GM21526 (cell line): ENCODE data around the gene EPHA6.
"Not testable (repeated sequence)": the region's sequence is repeated elsewhere in the genome, so short reads cannot be mapped to it uniquely, and the experiment has no call there.

Experiments used
- ATAC-seq: cut with Tn5 transposase; IDR thresholded peaks from one replicate; pipeline ENCODE4 v1.9.1; 2021; ENCODE audit warnings: moderate library complexity; ENCODE audit not compliant: unreplicated experiment, low FRiP score

EPHA6 gene

DNA sequence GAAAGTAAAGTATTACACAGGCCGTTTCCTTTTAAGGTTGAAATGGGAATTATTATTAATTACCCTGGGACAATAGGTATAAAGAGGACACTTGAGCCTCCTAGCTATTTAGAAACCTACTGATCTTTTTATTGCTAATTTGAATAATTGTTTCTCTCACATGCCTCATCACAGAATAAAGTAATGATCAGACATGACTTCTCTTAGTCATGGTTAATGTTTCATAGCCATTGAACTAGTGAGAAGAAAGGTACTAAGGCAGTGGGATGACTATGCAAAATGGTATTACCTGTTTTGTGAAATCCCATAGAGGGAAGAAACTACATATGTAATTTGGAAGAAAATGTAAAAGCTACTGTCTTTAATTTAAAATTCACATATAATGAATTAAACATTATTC is 85.6 kb downstream of the EPHA6 start:
- ATAC-seq: no peak

DNA sequence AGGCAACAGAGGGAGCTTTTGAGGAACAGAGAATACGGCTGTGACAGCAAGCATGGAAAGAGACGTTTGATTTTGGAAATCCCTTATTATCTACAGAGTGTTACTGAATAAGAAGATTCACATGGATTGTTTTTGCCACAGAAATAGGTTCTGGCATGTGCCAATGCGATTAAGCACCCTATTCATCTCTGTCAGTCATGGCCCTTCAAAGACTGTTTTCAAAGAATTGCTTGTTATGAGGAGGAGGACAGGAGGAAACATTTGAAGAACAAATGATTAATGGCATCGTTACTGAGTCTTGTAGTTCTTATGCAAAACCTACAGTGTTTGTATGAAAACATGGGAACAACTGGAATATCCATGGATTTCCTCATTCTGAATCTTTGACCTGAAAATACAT is 86.2 kb downstream of the EPHA6 start:
- ATAC-seq: no peak

DNA sequence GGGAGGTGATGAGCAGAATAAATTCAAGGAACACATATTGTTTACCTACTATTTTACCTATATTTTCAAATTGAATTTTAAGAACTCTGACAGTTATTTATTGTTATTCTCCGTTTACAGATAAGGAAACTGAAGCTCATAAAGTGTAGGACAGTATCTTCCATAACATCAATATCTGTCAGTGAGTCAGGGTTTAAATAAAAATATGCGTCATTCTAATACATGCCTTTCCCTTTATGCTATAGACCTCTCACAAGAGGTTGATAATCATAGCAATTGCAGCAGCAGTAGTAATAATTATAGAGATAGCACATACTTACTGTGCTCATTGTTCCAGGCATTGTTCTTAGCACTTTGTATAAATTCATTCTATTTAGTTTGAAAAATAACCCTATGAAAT is 101.1 kb downstream of the EPHA6 start:
- ATAC-seq: no peak

- ATAC-seq: no peak
These were observed 116.9 kb downstream of the EPHA6 start for GRCh38 chr3:96931119-96931862.

DNA sequence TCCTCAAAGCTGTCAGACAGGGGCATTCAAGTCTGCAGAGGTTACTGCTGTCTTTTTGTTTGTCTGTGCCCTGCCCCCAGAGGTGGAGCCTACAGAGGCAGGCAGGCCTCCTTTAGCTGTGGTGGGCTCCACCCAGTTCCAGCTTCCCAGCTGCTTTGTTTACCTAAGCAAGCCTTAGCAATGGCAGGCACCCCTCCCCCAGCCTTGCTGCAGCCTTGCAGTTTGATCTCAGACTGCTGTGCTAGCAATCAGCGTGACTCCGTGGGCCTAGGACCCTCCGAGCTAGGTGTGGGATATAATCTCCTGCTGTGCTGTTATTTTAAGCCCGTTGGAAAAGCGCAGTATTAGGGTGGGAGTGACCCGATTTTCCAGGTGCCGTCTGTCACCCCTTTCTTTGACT is 127.7 kb downstream of the EPHA6 start:
- not testable (repeated sequence) for ATAC-seq

DNA sequence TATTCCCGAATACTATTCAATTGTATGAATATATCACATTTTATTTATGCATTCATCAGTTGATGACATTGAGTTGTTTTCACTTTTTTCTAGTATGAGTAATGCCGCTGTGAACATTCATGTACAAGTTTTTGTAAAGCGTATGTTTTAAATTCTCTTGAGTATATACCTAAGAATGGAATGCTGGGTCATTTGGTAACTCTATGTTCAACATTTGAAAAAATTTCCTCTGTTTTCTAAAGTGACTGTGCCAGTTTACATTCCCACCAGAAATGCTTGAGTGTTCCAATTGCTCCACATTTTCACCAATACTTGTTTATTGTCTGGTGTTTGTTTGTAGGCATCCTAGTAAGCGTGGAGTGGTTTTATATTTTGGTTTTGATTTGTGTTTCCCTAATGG is 144.5 kb downstream of the EPHA6 start:
- ATAC-seq: no peak

GRCh38 chr3:96959474-96959873 is 145.1 kb downstream of the EPHA6 start:
- ATAC-seq: no peak

DNA sequence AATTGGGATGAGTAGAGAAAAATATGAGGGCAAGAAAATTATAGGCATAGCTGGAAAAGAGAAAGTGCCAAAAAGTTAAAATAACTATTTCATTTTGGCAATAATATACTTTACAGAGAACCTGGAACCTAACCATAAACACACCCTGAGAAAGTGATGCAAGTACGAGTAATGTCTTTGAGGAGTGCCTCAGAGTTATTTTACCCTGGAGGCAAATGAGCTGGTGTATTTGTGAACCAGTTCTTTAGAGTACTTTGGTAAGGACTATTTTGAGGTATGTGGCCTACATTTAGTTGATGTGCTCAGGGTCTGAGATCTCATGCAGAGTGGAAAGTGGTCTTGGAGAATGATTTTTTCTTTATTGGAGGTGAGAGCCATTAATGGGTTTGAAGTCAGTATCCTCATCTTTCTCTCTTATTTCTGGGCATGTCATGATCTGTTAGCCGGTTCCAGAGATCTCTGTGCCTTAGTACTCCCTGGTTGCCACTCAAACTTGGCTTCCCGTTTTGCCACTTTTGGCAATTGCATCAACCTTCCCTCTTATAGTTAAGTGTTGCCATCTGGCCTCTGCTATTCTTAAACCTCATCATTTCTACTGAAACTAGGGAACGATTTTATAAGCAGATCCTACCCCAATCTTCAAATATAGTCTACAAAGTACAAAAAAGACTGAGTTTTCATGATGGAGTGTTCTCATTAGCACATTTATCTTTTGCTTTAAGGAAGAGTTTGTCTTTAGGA is 145.7 kb downstream of the EPHA6 start:
- ATAC-seq: no peak

- no peak for ATAC-seq
These were observed 146.4 kb downstream of the EPHA6 start for GRCh38 chr3:96960661-96961330.

DNA sequence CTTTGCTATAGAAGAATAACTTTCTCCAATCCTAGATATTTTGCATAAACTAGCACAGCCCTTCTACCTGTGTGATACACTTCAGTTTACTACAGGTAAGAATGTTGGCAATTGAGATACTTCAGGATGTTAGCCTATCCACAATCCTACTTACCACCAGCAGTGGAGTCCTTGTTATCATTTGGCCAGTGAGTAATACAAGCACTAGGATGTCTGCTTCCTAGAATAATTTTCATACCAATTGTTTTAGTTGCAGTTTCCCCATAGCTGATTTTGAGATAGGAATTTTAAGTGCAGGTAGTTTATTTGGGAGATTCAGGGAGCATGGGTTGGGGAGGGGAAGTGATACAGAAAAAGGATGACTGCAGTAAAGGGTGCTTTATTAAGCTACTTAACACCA is 147.2 kb downstream of the EPHA6 start:
- ATAC-seq: no peak

DNA sequence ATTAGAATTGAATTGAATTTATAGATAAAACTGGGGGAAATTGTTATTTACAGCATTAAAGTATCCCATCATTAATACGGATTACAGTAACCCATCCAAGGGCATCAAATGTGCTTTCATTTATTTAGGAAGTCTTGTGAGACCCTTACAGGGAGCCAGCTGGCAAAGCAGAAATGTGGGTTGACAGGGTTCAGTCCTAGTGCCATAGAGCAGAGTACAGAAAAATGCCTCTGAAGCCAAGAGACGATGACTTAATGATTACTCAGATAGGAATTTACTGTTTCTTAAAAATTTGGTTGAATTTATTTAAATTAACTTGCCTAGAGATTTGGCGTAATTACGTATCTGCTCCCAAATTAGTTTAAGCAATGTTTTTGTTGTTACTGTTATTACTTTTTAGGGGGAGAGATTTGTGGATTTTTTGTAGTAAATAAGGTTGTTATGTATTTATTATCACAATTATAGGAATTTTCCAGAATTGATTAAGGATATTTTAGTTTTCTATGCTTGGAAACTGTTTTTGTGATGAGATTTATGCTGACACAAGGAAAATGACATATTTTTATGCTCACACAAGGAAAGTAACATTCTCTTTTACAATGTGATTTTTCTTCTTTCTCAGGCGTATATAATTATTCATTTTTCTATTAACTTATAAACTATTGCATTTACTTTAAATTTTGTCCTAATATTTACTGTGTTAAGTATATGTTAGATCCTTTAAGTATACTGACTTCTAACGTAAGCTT is 152.0 kb downstream of the EPHA6 start:
- no peak for ATAC-seq

GRCh38 chr3:96970211-96970610 is 155.8 kb downstream of the EPHA6 start:
- ATAC-seq: no peak

DNA sequence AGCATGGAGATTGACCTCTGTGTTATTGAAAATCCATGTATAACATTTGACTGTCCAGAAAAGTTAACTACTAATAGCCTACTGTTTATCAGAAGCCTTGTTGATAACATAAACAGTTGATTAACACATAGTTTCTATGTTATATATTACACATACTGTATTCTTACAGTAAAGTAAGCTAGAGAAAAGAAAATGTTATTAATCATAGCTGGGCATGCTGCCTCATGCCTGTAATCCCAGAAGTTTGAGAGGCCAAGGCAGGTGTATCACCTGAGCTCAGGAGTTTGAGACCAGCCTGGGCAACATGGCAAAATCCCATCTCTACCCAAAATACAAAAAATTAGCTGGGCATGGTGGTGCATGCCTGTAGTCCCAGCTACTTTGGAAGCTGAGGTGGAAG is 163.3 kb downstream of the EPHA6 start:
- ATAC-seq: no peak

GRCh38 chr3:96983716-96984115 is 169.3 kb downstream of the EPHA6 start:
- not testable (repeated sequence) for ATAC-seq

- ATAC-seq: no peak
These were observed 171.8 kb downstream of the EPHA6 start for GRCh38 chr3:96986241-96986640.

GRCh38 chr3:96991231-96991630 is 176.8 kb downstream of the EPHA6 start:
- ATAC-seq: no peak

DNA sequence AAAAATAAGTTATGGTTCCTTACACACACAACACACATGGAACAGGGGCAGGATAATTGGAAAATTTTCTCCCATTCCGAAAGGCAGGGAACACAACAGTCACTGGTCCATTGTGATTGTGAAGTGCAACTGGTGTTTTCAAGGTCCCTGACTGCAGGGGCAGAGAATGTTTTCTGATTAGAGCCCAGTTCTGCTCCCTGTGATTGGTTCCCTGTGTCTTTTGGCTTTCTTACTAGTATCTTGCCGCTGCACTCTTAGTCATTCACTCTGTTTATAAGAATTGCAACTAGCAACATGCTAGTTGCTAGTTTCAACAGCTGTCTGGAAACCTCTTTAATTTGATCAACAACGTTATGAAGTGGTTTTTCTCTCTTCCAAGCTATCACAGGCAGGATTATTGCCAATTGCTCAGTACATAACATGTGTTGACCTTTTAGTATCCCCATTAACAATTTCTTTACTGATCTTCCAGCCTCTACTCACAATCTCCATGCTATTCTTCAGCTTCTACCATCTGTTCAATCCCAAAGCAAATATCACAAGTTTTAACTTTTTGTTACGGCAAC is 177.5 kb downstream of the EPHA6 start:
- ATAC-seq: no peak

- no peak for ATAC-seq
These were observed 180.6 kb downstream of the EPHA6 start for GRCh38 chr3:96994988-96995387.

GRCh38 chr3:96996009-96996408 is 181.6 kb downstream of the EPHA6 start:
- no peak for ATAC-seq

- ATAC-seq: no peak
These were observed 187.2 kb downstream of the EPHA6 start for GRCh38 chr3:97001611-97002010.
